GM18526 (cell line): ENCODE results near the gene FAM221B.
A peak's percentile ranks its signal among the peaks of the same experiment; 100 is the strongest.

ENCODE experiments used
- POLR2A ChIP-seq: IDR thresholded peaks from 3 replicates; pipeline ENCODE4 v1.6.1; 2011; ENCODE audit not compliant: insufficient read length; ENCODE audit errors: extremely low read depth

The FAM221B gene

DNA sequence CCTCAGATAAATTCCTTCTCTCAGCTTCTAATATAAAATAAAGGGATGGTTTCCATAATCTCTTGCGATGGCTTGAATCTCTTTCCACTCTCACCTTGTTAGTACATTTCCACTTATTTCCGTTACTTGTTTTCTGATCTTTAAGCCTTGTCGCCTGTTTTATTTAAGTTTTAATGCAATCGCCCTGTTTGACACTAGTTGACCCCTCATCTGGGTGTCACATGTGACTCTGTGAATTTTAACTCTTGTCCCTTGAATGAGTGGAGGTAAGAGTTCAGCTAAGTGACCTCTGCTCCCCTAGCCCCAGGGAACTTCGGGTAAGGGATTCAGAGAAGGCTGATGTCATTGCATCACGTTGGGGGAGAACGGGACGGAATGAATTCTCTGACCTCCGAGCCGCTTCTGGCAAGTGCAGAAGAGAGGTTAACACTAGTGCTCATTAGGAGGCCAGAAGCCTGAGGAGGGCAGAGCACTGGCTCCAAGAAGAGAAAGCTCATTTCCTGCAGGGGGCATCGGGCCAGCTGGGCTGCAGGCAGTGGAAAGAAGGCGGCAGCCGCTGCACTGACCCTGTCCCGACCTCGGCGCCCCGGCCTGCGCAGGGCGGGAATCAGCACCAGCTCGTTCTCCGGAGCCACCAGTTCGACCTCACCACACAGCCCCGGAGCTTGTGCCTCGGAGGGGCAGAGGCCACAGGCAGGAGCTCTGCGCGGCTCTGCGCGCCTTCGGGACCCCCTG lies 14.3 kb downstream of the FAM221B start:
- no peak for TF ChIP-seq POLR2A

DNA sequence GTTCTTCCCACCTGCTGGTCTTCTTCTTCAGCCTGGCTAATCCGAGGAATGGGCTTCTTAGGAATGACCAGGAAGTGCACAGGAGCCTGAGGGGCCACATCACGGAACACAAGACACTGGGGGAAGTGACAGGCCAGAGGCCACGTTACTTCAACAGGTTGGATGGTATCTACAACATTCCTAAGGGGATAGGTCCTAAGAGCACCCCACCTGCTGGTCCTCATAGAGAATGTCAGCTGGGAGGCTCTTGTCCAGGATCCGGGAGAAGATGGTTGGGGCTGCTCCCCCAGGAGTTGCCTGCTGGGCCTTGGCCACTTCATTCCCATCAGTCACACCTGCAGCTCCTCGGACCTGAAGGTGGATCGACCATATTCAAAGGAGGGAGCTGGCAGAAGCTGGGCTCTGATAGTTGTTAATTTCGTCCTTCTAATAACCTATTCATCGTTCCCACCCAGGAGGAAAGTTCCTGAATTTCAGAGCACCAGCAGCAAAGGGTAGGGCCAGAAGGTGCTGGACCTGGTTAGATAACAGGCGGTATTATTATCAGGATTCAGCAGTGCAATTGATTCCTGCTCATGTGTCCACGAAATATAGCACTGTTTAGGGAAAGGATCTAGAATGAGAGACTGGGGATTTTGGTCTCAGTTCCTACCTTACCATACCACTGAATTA lies 15.0 kb downstream of the FAM221B start:
- no peak for TF ChIP-seq POLR2A

DNA sequence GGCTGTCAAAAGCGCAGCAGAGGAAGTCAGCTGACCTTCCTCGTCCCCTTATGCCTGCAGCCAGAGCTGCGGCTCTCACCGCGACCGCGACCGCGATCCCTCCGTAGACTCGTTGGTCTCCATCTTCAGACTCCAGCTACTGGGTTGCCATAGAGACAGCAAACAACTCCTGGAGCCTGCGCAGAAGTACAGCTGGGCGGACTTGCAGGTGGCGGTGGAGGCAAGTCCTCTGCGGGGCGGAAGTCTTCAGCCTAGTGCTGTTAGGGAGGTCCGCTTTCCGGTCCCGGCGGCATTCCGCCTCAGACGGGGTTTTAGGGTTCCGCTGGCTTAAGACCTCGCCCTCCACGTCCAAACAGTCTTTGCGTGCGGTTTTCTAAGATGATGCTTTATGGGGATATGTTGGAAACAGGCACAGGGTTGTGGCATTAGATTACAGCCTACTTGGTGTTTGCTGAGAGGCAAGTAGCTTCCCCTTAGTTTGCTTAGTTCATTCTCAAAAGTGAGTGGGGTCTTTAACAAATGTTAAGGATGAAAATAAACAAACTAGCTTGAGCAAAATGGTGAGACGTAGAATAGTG lies 16.4 kb downstream of the FAM221B start, which contains the start of gene SPAG8:
TSS of gene SPAG8 (minus strand) at position 238 of the 578 bp plus-strand sequence. CDS start at position 123, 115 bp downstream.
- TF ChIP-seq POLR2A: peak; percentile 40

DNA sequence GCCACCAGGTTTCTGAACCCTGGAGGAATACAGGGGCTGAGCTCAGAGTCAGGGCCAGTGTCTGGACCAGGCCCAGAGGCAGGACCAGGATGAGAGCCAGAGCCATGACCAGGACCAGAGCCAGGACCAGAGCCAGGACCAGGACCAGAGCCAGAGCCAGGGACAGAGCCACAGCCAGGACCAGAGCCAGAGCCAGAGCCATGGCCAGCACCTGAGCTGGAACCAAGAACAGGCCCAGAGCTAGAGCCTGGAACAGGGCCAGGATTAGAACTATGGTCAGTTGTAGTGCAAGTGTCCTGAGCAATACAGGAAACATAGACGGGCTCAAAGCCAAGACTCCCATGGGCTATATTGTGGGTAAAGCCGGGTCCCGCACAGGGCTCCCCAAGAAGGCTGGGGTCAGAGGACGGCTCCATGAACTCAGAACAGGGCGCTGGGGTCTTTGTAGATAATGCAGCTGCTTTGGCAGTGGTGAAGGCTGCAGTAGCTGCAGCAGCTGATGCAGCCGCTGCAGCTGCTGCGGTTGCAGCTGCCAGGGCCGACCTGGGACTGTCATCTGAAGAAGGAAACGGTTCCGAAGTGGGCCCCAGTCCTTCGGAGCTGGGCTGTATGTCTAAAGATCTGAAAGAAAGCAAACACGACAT lies 17.0 kb downstream of the FAM221B start:
- TF ChIP-seq POLR2A: no peak

DNA sequence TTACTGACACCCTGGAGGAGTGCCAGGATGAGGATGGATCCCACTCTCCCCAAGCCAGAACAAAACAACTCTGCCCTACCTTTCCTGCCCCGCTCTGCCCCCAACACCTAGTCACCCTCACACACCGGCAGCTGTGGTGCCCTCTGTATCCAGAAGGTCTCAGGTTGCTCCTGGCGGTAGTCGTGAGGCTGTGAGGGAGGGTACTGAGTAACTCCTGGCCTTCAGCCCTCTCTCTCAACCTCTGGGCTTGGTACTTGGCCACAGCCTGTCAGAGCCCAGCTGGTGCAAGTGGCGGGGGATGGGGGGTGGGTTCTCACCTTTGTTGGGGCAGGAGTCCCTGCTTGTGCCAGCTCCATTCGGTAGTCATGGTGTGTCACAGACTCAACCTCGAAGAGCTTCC lies 18.4 kb downstream of the FAM221B start:
- TF ChIP-seq POLR2A: no peak

DNA sequence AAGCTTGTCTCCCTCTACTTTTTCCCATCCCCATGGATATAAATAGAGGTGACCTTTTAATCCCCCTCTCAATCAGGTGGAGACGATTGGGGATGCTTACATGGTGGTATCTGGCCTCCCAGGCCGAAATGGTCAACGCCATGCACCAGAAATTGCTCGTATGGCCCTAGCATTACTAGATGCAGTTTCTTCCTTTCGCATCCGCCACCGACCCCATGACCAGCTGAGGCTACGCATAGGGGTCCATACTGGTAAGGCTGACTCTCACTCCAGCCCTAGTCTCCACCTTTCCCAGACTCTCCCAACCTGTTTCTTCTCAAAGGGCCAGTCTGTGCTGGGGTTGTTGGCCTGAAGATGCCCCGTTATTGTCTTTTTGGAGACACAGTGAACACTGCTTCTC lies 20.1 kb downstream of the FAM221B start:
- TF ChIP-seq POLR2A: no peak

DNA sequence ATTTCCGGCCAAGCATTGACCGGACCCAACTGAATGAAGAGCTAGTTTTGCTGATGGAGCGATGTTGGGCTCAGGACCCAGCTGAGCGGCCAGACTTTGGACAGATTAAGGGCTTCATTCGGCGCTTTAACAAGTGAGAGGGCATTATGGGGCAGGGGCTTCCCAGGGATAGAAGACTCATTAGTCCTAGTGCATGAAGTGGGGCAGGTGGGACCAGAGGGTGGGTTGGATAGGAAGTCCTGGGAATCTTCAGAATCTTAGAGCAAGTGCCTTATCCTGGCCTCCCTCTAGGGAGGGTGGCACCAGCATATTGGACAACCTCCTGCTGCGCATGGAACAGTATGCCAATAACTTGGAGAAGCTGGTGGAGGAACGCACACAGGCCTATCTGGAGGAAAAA lies 22.4 kb downstream of the FAM221B start:
- TF ChIP-seq POLR2A: no peak

DNA sequence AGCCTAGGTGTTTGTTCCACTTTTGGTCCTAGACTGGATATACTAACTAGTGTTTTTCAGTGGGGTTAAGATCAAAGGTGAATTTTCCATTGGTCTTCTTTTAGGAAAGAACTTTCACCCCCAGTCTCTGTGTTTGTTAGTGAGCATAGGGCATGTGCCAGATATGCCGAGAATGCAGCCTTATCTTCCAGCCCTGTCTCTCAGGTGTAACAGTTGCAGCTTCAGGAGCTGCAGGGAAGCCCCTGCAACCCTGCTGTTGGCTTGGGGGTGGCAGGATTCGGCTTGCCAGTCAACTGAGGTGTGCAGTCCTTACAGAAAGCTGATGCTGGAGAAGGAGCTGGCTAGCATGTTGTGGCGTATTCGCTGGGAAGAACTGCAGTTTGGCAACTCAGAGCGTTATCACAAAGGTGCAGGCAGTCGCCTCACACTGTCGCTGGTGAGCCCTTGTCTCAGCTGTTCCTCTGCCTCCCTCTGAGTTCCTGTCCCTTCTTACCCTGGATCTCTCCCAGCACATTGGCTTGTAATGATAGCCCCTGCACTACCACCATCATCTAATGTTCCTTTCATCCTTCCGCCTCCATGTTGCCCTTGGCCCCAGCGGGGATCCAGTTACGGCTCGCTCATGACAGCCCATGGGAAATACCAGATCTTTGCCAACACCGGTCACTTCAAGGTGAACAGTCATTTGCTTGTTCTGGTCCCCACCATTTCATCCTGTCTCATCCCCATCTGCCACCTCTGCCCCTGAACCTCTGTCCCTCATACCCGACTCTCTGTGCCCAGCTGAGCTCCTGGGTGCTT lies 27.0 kb downstream of the FAM221B start:
- no peak for TF ChIP-seq POLR2A

DNA sequence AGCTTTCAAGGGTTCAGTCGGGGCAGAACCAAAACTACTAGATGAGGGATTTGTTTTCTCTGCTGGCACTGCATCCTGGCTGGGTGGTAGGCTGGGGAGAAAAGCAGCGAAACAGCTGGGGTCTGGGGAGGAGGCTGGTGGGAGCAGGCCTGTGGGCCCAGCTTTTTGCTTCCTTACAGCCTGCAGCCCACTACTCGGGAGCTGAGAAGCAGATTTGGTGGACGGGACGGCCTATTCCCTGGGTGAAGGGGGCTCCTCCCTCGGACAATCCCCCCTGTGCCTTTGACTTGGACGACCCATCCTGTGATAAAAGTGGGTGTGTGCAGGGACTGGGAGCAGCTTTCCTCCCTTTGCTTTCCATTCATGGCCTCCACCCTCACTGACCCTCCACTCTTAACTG lies 28.0 kb downstream of the FAM221B start:
- no peak for TF ChIP-seq POLR2A

DNA sequence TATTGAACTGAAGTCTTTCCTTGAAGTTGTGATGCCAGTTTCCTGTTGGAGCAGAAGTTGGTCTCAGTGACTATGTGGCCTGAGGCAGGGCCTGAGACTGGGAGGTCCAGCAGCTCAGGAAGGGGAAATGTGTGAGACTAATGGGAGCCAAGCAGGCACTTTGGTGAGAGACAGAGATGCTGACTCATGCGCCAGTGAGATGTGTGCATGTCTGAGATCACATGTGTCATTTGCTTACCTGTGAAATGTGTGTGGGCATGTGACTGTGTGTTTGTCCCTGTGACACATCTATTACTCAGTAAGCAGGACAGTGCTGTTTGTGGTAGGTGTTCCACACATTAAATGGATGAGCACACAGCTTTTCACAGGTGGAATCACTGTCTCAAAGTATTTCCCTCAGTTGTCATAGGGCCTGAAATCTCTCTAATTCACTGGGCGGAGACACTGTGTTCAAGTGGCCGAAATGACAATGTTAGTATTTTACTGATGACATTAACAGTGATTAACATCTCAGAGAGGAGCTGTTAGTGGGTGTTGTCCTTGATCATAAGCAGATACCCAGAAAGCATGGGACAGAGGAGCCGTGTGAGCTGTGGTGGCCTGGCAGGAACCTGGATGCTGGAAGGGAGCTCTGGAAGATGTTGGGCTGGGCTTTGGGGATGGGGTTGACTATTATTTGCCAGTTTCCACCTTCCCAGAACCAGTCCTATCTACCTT lies 29.7 kb downstream of the FAM221B start:
- no peak for TF ChIP-seq POLR2A

DNA sequence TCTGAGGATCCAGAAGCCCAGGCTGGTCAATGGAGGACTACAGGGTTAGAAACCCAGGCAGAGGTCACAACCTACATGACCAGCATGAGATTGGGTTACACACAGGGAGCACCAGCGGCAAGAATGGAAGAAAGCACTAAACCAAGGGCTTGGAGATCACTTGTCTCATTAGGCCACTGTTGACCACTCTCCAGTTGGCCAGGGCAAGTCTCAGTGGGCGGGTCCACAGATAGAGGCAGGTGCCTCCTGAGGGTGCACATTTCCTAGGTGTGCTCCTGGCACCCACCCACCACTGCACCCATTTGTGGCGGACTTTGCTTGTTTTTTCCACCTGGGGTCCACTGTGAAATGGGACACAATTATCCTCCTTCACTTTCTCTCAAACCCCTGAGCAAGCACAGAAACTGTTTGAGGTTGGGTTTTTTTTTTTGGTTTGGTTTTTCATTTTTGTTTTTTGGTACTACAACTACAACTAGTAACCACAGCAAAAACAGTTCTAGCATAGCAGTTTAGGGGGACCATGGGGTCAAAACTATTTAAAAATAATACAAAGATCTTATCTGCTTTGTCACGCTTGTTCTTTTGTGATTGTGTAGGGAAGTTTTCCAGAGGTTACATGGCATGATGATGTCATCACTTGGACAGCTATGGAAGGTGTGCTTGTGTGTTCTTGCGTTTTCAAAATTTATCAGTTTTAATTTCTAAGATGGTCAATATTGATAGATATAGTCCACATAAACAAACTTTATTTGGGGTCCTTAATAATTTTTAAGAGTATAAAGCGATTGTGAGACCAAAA lies 31.0 kb downstream of the FAM221B start:
- no peak for TF ChIP-seq POLR2A

DNA sequence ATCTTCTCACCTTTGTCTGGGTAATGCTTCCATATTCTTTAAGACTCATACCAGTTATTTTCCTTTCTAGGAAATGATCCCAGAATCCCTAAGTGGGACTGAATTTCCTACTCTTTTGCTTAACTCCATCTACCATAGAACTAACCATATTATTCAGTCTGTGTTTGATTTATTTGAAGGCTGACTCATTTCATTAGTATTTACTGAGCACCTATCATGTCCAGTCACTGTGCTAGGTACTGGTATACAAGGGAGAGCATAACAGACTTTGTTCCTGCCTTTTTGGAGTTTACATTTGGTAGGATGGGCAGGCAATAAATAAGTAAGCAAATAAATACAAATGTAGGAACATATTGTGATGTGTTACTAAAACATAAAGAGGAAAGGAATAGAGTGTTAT lies 32.8 kb downstream of the FAM221B start:
- no peak for TF ChIP-seq POLR2A

DNA sequence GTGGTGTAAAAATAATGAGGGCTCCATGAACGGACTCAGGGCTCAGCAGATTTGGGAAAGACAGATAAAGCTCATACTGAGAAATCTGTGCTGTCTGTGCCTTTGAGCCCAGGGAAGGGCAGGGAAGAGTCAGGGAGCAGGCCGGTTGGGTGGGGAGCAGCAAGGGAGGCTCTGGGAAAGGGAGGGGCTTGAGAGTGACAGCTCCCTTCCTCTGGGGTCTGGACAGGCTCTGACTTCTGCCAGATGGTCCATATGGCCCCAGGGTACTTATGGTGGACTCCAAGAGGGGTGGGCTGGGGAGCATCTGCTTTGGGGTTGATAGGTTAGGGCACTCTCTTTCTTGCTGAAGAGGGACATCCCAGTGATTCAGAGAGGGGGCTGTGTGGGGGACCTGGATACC lies 35.1 kb downstream of the FAM221B start:
- TF ChIP-seq POLR2A: no peak

DNA sequence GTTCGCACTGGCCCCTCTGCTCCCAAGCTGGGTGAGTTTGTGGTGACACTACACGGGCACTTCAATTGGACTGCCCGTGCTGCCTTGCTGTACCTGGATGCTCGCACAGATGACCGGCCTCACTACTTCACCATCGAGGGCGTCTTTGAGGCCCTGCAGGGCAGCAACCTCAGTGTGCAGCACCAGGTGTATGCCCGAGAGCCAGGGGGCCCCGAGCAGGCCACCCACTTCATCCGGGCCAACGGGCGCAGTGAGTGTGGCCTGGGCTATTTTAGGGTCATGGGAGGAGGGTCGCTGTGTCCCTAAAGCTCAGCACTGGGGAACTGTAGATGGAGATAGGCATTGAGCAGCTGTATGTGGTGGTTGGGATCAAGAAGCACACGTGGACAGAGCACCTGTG lies 35.7 kb downstream of the FAM221B start:
- TF ChIP-seq POLR2A: no peak
